ENCODE results near the gene UMPS. TPM values are rescaled to one million over a fixed set of nuclear protein-coding genes. Genes with fewer than 3 reads are reported as not detected.

The UMPS gene
- total and polyA plus RNA-seq, 9 of the 15 experiments (the other 6 are each of a cell fraction or from before 2014, with no cell fraction given) = 28.9 to 91.0 (median 45.9) TPM

GRCh38 chr3:124730129-124730940 is at the start of gene UMPS (continued):
- TF ChIP-seq ZBTB40 (IDR thresholded peaks at IDR 0.05) (peak; percentile 85), ZBTB40 (CRISPR knock-in tag; IDR thresholded peaks at IDR 0.05) (no peak), SMAD2 (IDR thresholded peaks at IDR 0.05; ENCODE audit: low read depth, low read length) (no peak), SUPT5H (IDR thresholded peaks at IDR 0.05) (peak; percentile 89), POLR2B (IDR thresholded peaks at IDR 0.05; ENCODE audit: low read depth, partially characterized antibody) (peak; percentile 88), MCM3 (IDR thresholded peaks at IDR 0.05) (no peak), NFRKB (IDR thresholded peaks at IDR 0.05; ENCODE audit: low read depth) (peak; percentile 84), ETV1 (tag; conservative IDR thresholded peaks at IDR 0.05; ENCODE audit: low read depth) (peak; percentile 51), NR2C1 (IDR thresholded peaks at IDR 0.05) (peak; percentile 22; the same call in 1 of the 2 replicates), NR2C1 (tag; IDR thresholded peaks at IDR 0.05) (0 out of 2 replicates have a peak, but pooled peaks have one; percentile 19), E2F4 (CRISPR knock-in tag; IDR thresholded peaks at IDR 0.05; ENCODE audit: low read depth) (peak; percentile 53; the same call in 1 of the 2 replicates), GATA2 (CRISPR knock-in tag; IDR thresholded peaks at IDR 0.05) (no peak), ZNF133 (CRISPR knock-in tag; IDR thresholded peaks at IDR 0.05) (no peak), BRD4 (IDR thresholded peaks at IDR 0.05) (no peak), KDM4B (IDR thresholded peaks at IDR 0.05; ENCODE audit: borderline replicate concordance in 2 of 2, low read depth in 1 of 2) (0 out of 4 replicates have a peak, but pooled peaks of 1 of the 2 experiments have one; percentile 70)
- TF ChIP-seq, protein P1, sequence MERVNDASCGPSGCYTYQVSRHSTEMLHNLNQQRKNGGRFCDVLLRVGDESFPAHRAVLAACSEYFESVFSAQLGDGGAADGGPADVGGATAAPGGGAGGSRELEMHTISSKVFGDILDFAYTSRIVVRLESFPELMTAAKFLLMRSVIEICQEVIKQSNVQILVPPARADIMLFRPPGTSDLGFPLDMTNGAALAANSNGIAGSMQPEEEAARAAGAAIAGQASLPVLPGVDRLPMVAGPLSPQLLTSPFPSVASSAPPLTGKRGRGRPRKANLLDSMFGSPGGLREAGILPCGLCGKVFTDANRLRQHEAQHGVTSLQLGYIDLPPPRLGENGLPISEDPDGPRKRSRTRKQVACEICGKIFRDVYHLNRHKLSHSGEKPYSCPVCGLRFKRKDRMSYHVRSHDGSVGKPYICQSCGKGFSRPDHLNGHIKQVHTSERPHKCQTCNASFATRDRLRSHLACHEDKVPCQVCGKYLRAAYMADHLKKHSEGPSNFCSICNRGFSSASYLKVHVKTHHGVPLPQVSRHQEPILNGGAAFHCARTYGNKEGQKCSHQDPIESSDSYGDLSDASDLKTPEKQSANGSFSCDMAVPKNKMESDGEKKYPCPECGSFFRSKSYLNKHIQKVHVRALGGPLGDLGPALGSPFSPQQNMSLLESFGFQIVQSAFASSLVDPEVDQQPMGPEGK (CRISPR knock-in tag; IDR thresholded peaks at IDR 0.05; ENCODE audit: borderline replicate concordance) = peak; percentile 31; the same call in 1 of the 2 replicates
